ENCODE measurements around the gene CREBRF.

The CREBRF gene

GRCh38 chr5:173163219-173163618, 107.1 kb downstream of the CREBRF start:
- no peak for DNase-seq

GRCh38 chr5:173165177-173166016, 109.2 kb downstream of the CREBRF start:
- no peak for DNase-seq

GRCh38 chr5:173172166-173172565, 116.0 kb downstream of the CREBRF start:
- no peak for DNase-seq

- no peak for DNase-seq
These were observed 119.4 kb downstream of the CREBRF start for GRCh38 chr5:173175523-173175922.

- no peak for DNase-seq
These were observed 122.3 kb downstream of the CREBRF start for GRCh38 chr5:173178369-173178910.

- no peak for DNase-seq
These were observed 124.2 kb downstream of the CREBRF start for GRCh38 chr5:173180331-173180730.

- DNase-seq, result no peak
These were observed 131.0 kb downstream of the CREBRF start for GRCh38 chr5:173187054-173187743.

GRCh38 chr5:173188280-173188679, 132.1 kb downstream of the CREBRF start:
- DNase-seq, result no peak
